GM23248 (cell line): ENCODE data around the gene KRTAP5-5.

Experiments used
- EZH2 ChIP-seq: fragments of 200-600 bp; sonication (generic); IDR thresholded peaks from 2 replicates; pipeline ENCODE4 v1.6.1; 2018; ENCODE audit warnings: antibody characterized with exemption, mild to moderate bottlenecking; ENCODE audit not compliant: insufficient read depth, poor library complexity, severe bottlenecking
- EZH2phosphoT487 ChIP-seq: fragments of 200-600 bp; sonication (generic); IDR thresholded peaks from 2 replicates; pipeline ENCODE4 v1.6.1; 2018; ENCODE audit warnings: antibody characterized with exemption, moderate library complexity, mild to moderate bottlenecking, low read depth; ENCODE audit not compliant: insufficient read depth

DNA sequence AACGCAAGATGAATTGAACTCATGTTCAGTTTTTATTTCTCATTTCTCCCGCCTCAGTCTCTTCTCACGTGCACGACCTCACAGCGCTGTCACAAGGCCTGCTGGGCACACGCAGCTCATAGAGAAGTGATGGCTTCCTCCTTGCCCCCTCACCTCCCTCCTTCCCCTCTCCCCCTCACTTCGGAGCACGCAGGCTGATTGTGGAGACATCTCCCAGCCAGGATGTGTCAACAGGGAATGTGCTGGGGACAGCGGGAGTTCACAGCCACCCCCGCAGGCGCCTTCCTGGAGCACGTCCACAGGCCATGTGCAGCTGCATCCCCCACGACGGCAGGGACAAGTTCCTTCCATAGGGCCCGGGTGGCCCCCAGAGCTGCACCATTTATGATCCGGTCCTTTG, 38.3 kb downstream of the KRTAP5-5 start:
- TF ChIP-seq EZH2 (no peak), EZH2phosphoT487 (no peak)
